ENCODE measurements around the gene ATG10.
"Not testable (repeated sequence)": the region's sequence is repeated elsewhere in the genome, so short reads cannot be mapped to it uniquely, and the experiment has no call there.

Gene ATG10

DNA sequence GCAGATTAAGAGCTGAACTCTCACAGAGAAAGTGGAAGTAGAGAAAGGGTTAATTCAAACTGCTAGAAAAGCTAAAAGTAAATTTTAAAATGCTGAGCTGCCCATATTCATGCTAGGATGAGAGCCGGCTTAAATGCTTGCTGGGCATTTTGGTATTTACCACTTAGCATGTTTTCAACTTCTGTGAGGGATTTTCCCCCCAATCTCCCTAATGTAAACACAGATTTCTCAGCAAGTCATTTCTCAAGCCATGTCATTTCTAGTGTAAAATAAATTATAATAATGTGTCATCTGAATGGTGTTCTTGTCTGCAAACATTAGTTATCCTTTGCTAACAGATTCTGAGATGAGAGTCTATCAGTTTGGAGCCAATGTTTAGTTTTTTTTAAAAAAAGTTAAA, 284.0 kb downstream of the ATG10 start:
- DNase-seq (ENCODE audit: low read depth, low spot score) = no peak
- no peak overlapping the region for H3K4me3 ChIP-seq (ENCODE audit: low read length)

- DNase-seq (ENCODE audit: low read depth, low spot score) = no peak
- no peak overlapping the region for H3K4me3 ChIP-seq (ENCODE audit: low read length)
These were observed 285.4 kb downstream of the ATG10 start for GRCh38 chr5:82257247-82257646.

DNA sequence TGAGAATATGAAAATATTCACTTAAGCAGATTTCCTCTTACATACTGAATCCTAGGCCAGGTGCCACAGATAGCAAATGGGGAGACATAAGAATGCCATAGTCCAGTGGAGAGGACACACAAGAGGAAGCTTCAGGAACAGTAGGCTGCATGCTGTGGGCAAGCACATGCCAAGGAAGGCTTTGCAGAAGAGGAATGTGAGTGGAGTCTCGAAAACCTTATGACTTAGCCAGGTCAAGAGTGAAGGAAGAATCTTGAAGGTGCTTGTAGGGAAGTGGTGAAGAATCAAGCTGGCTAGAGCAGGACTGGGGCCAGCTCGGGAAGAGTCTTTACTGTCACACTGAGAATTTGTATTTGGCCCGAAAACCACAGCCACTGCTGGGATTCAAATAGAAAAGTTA, 285.9 kb downstream of the ATG10 start:
- no peak for DNase-seq (ENCODE audit: low read depth, low spot score)

DNA sequence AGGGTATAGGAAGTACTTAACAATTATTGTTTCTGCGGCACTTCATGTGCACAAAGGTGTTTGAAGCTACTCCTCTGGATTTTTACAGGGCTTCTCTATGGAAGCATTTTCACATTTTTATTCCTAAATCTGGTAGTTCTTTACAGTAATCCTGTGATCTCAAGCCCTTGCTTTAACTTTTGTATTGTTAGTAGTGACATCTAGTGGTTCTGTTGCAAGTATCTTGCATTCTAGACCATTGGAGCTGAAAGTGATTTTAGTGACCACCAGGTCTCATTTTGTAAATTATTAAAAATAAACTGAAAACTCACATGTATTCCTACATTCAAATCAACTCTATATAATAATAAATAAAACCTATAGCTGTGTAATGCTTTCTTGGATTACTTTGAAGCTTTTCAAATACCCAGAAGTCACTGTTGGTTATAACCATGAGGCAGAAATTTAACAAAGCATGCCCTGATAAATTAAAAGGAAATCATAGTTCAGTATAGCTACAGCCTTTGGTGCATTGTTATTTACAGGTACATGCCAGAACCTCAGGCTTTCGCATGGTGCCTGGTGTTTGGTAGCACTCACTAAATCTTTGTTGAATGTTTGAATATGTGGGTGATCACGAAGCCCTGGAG, 287.5 kb downstream of the ATG10 start:
- no peak for DNase-seq (ENCODE audit: low read depth, low spot score)

More for the DNA sequence above, 285.9 kb downstream of the ATG10 start:
- no peak overlapping the region for H3K4me3 ChIP-seq (ENCODE audit: low read length)

GRCh38 chr5:82265047-82265446, 293.2 kb downstream of the ATG10 start:
- no peak for DNase-seq (ENCODE audit: low read depth, low spot score)
- H3K4me3 ChIP-seq (ENCODE audit: low read length) = no peak overlapping the region

More for the DNA sequence above, 287.5 kb downstream of the ATG10 start:
- H3K4me3 ChIP-seq (ENCODE audit: low read length) = no peak overlapping the region

- not testable (repeated sequence) for DNase-seq (ENCODE audit: low read depth, low spot score); H3K4me3 ChIP-seq (ENCODE audit: low read length)
These were observed 295.6 kb downstream of the ATG10 start for GRCh38 chr5:82267297-82267933.

- H3K4me3 ChIP-seq (ENCODE audit: low read length); DNase-seq (ENCODE audit: low read depth, low spot score): not testable (repeated sequence)
These were observed 297.5 kb downstream of the ATG10 start for GRCh38 chr5:82269363-82269762.

DNA sequence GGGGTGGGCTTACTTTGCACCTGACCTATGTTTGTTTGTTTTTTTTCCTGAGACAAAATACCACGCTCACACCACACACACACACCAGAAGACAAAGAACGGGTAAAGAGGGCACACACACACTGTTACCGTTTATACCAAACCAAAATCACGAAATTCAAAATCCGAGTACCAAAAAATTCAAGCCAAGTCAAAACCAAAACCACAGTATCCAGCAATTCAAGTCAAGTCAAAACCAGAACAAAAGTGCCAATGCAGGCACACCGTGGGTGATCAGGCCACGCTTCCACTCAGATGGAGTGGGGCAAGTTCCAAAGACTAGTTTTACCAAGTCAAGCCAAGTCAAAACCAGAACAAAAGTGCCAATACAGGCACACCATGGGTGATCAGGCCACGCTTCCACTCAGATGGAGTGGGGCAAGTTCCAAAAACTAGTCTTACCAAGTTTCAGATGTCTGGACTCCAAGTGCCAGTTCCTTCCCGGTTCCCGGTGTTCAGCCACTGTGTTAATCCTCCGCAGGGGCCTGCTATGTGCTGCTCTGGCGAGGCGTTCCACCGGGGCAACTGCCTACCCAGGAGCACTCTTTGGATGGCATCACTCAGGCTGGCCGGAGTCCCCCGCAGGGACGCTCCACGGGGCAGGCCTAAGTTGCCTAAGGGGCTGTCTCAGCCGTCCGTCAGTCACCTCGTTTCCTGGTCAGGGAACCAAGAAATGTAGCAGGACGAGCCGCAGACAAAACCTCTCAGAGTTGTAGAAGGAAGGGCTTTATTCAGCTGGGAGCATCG, 300.9 kb downstream of the ATG10 start:
- DNase-seq (ENCODE audit: low read depth, low spot score); H3K4me3 ChIP-seq (ENCODE audit: low read length): not testable (repeated sequence)

DNA sequence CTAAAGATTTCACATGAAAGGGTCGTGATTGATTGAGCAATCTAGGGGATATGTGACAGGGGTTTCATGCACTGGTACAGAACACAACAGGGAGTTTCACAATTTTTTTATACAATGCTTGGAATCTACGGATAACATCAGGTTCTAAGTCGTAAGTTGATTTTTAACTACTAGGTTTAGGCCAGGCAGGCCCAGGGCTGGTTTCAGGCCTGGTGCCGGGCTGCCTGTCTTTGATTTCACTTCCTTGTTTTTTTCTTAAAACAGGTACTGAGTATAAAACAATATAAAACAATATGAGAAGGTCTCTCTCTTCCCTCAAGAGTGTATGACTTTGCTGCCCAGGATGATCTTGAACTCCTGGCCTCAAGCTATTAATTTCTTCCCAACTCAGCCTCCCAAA, 301.6 kb downstream of the ATG10 start:
- H3K4me3 ChIP-seq (ENCODE audit: low read length); DNase-seq (ENCODE audit: low read depth, low spot score): not testable (repeated sequence)

GRCh38 chr5:82274343-82275211, 302.8 kb downstream of the ATG10 start:
- no peak for DNase-seq (ENCODE audit: low read depth, low spot score)
- H3K4me3 ChIP-seq (ENCODE audit: low read length) = no peak overlapping the region

- no peak for DNase-seq (ENCODE audit: low read depth, low spot score)
- no peak overlapping the region for H3K4me3 ChIP-seq (ENCODE audit: low read length)
These were observed 303.4 kb downstream of the ATG10 start for GRCh38 chr5:82275216-82275664.

GRCh38 chr5:82276800-82277612, 305.2 kb downstream of the ATG10 start:
- no peak for DNase-seq (ENCODE audit: low read depth, low spot score)
- peak overlapping the region; percentile 99 for H3K4me3 ChIP-seq (ENCODE audit: low read length)

GRCh38 chr5:82277613-82277986, 305.8 kb downstream of the ATG10 start:
- no peak for DNase-seq (ENCODE audit: low read depth, low spot score)
- H3K4me3 ChIP-seq (ENCODE audit: low read length) = peak overlapping the region; percentile 99

- H3K4me3 ChIP-seq (ENCODE audit: low read length) = peak within 1 kb of the TSS; percentile 99
- peak; percentile 92 for DNase-seq (ENCODE audit: low read depth, low spot score)
These were observed 306.3 kb downstream of the ATG10 start, which contains the start of gene RPS23 for GRCh38 chr5:82277987-82278710. Gene RPS23 (minus strand): TSS chr5:82278354. CDS start chr5:82278323, 31 bp downstream.

DNA sequence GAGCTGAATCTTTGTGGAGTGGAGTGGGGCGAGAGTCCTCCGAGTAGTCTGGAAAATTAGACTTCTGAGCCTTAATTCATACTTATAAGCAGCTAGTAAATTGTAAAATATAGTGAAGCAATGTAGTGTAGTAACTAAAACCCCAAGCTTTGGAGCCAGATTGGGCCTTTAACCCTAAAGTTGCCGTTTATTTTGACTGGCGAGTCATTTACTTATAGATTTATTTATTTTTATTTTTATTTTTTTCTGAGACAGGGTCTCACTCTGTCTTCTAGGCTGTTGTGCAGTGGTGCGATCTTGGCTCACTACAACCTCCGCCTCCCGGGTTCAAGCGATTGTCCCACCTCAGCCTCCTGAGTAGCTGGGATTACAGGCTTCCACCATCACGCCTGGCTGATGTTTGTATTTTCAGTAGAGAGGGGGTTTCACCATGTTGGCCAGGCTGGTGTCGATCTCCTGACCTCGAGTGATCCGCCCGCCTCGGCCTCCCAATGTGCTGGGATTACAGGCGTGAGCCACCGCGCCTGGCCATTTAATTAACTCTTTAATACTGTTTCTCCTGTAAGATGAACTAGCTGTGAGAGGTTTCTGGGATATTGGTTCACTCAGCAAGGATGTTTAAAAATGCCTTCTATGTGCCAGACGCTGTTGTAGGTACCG, 307.0 kb downstream of the ATG10 start:
- no peak for DNase-seq (ENCODE audit: low read depth, low spot score)

GRCh38 chr5:82283893-82284292, 312.1 kb downstream of the ATG10 start:
- DNase-seq (ENCODE audit: low read depth, low spot score) = no peak
- no peak overlapping the region for H3K4me3 ChIP-seq (ENCODE audit: low read length)

More for the DNA sequence above, 307.0 kb downstream of the ATG10 start:
- peak overlapping the region; percentile 99 for H3K4me3 ChIP-seq (ENCODE audit: low read length)

DNA sequence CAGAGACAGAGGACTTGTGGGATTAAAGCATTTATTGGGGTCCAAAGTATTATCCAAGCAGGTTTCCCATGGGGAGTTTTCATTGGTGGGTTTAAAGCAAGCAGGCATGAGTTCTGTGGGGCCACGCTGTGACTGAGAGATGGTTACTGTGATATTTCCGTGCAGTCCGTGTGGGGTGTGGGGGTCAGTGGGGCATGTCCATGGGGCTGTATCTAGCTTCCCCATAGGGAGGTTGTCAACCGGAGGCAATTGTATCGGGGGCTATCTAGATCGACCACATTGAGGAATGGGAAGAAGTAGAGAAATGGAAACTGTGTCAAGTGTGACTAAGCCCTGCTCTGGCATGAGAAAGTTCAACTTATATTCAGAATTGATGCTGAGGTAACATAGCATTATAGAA, 313.4 kb downstream of the ATG10 start:
- no peak for DNase-seq (ENCODE audit: low read depth, low spot score)

More for the DNA sequence above, 313.4 kb downstream of the ATG10 start:
- no peak overlapping the region for H3K4me3 ChIP-seq (ENCODE audit: low read length)

All from Jurkat, Clone E6-1 (cell line).